ENCODE data around the gene ADAM23. TPM values are rescaled to one million over a fixed set of nuclear protein-coding genes. Genes with fewer than 3 reads are reported as not detected.

ADAM23 gene
- total RNA-seq, 2 donors from 2014 or later, result 0.52 to 0.93 TPM

DNA sequence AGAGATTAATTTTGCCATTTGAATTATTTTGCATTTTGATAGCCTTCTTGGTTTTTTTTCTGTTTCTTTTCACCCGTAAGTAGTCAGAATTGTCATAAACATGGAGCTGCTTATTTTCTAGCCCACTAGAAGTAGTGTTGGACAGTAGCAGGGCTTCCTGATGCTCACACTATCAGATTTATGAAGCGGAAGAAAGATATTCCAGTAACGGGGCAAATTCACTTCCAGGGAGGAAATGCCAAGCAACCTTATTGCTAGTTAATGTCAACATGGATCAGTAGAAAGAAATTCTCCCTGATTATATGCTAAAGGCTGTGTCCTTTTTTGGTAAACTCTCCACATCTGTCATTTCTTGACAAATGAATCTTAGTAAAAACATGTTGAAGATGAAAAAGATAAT lies 19.2 kb upstream of the ADAM23 start:
- no peak for DNase-seq
- no peak overlapping the region for H3K27ac ChIP-seq
- intact Hi-C loops (cut with DNase I), result no loop called here
- TF ChIP-seq, protein P1, sequence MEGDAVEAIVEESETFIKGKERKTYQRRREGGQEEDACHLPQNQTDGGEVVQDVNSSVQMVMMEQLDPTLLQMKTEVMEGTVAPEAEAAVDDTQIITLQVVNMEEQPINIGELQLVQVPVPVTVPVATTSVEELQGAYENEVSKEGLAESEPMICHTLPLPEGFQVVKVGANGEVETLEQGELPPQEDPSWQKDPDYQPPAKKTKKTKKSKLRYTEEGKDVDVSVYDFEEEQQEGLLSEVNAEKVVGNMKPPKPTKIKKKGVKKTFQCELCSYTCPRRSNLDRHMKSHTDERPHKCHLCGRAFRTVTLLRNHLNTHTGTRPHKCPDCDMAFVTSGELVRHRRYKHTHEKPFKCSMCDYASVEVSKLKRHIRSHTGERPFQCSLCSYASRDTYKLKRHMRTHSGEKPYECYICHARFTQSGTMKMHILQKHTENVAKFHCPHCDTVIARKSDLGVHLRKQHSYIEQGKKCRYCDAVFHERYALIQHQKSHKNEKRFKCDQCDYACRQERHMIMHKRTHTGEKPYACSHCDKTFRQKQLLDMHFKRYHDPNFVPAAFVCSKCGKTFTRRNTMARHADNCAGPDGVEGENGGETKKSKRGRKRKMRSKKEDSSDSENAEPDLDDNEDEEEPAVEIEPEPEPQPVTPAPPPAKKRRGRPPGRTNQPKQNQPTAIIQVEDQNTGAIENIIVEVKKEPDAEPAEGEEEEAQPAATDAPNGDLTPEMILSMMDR (IDR thresholded peaks at IDR 0.05), result no peak
- no peak overlapping the region for H3K4me3 ChIP-seq
- H3K4me1 ChIP-seq, result no peaks in the 10 kb centered on the region
- H3K9me3 ChIP-seq, result no peaks in the 10 kb centered on the region
- H3K9ac ChIP-seq (ENCODE audit: low read depth in 2 of 2, low read length in 2 of 2), result no peak overlapping the region
- H3K27me3 ChIP-seq, result no peaks in the 10 kb centered on the region
- no peaks in the 10 kb centered on the region for H3K36me3 ChIP-seq

DNA sequence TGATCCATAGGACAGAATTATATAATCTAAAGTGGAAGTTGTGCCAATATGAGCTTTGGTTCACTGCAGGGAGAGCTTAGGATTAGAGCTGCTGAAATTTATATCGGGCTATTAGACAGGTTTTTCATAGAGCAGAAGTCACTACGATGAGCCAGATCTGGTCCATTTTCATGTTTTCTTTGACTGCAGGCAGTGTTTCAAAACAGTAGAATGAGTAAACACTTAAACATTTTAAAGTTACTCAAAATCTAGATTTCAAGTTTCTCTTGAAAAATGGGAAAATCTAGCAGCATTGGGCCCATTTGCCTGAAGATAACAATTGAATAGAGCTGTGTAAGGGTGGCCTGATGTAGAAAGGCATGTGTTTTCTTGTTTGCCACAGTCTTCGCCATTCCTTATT lies 14.5 kb upstream of the ADAM23 start:
- no peak overlapping the region for H3K9ac ChIP-seq (ENCODE audit: low read depth in 2 of 2, low read length in 2 of 2)
- H3K27me3 ChIP-seq, result no peaks in the 10 kb centered on the region
- H3K4me3 ChIP-seq, result no peak overlapping the region
- H3K9me3 ChIP-seq, result no peaks in the 10 kb centered on the region
- intact Hi-C loops (cut with DNase I), result no loop called here
- TF ChIP-seq, protein P1 (IDR thresholded peaks at IDR 0.05), result no peak
- H3K36me3 ChIP-seq, result no peaks in the 10 kb centered on the region
- no peak overlapping the region for H3K27ac ChIP-seq
- no peaks in the 10 kb centered on the region for H3K4me1 ChIP-seq
- no peak for DNase-seq

DNA sequence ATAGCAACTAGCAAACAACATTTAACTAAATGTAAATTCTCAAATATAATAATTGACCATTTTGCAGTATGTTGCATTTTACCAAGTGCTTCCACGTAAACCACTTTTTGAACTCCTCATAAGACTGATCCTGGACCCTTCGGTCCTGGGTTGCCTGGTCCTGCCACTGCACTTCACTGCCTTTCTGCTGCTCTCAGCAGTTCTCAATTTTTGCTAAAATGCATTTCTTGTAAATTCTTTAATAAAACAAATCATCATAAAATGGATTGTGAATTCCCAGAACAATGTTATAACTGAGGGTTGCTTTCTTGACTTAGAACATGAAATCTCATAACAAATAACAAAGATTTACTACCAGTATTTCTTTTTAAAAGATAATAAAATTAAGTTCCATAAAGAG lies 12.9 kb upstream of the ADAM23 start:
- no peak overlapping the region for H3K4me3 ChIP-seq
- H3K4me1 ChIP-seq, result no peaks in the 10 kb centered on the region
- DNase-seq, result no peak
- TF ChIP-seq, protein P1 (IDR thresholded peaks at IDR 0.05), result no peak
- H3K9me3 ChIP-seq, result no peaks in the 10 kb centered on the region
- H3K27me3 ChIP-seq, result no peaks in the 10 kb centered on the region
- no peaks in the 10 kb centered on the region for H3K36me3 ChIP-seq
- H3K27ac ChIP-seq, result no peak overlapping the region
- intact Hi-C loops (cut with DNase I), result no loop called here
- H3K9ac ChIP-seq (ENCODE audit: low read depth in 2 of 2, low read length in 2 of 2), result no peak overlapping the region

DNA sequence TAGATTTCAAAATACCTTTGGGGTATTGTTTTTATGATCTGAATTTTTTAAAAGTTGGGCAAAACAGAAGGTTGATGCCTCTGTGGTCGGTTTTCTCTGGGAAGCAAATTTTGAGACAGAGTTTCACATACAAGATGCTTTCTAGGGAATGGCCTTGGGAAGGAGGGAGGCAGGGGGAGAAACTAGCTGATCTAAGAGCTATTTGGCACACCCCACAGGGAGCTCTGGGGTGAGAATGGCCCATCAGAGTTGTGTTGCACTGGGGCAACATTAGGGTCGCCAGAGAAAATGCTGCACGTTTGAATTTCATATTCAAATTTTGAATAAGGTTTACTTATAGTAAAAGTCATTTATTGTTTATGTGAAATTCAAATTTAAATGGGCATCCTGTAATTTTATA lies 11.9 kb upstream of the ADAM23 start:
- no peak for DNase-seq
- no peaks in the 10 kb centered on the region for H3K9me3 ChIP-seq
- no peak overlapping the region for H3K9ac ChIP-seq (ENCODE audit: low read depth in 2 of 2, low read length in 2 of 2)
- no peak overlapping the region for H3K27ac ChIP-seq
- TF ChIP-seq, protein P1 (IDR thresholded peaks at IDR 0.05), result no peak
- H3K36me3 ChIP-seq, result no peaks in the 10 kb centered on the region
- intact Hi-C loops (cut with DNase I), result no loop called here
- H3K27me3 ChIP-seq, result no peaks in the 10 kb centered on the region
- H3K4me1 ChIP-seq, result no peaks in the 10 kb centered on the region
- H3K4me3 ChIP-seq, result no peak overlapping the region

DNA sequence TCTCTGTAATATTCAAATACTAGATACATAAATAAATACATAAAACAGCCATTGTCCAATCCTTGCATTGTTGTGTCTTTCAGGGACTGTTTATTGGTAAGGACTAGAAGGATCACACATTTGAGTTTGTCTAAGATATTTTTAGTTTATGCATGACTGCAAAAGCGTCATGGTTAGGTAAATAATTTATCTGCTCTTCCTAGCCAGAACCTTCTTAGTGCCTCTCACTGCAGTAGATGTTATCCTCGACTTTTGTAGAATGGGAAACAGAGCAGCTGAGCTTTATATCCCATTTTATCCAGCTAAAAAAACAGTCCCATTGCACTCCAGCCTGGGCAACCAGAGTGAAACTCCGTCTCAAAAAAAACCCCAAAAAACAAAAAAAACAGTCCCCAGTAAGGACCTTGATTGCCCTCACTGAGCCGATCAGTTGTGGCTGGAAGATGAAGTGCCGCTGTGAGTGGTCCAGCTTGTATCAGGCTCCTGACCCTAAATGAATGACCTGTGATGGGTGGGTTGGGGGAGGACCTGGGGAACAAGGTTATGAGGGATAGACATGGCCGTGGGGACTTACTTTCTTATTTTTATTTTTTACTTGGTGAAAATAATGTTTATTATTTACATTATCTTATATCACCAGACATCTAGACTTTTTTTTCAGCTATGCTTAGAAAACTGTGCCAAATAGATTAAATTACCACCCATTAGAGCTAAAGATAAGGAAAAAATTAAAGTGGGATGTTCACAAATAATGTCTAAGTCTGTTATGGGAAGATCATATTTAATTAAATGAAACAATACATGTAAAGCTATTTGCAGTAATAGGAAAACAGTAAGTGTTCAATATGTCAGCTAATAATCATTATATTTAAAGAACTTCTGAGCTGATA lies 10.9 kb upstream of the ADAM23 start:
- Histone ChIP-seq H3K36me3 (no peaks in the 10 kb centered on the region), H3K4me1 (no peaks in the 10 kb centered on the region), H3K9ac (ENCODE audit: low read depth in 2 of 2, low read length in 2 of 2) (no peak overlapping the region), H3K4me3 (no peak overlapping the region), H3K27ac (no peak overlapping the region), H3K27me3 (no peaks in the 10 kb centered on the region), H3K9me3 (no peaks in the 10 kb centered on the region)
- TF ChIP-seq, protein P1 (IDR thresholded peaks at IDR 0.05), result no peak
- intact Hi-C loops (cut with DNase I), result no loop called here
- DNase-seq, result no peak

Data from colonic mucosa (tissue), 4 donors.